ENCODE results near the gene ANO1.
A peak's percentile ranks its signal among the peaks of the same experiment; 100 is the strongest.

ANO1 gene

DNA sequence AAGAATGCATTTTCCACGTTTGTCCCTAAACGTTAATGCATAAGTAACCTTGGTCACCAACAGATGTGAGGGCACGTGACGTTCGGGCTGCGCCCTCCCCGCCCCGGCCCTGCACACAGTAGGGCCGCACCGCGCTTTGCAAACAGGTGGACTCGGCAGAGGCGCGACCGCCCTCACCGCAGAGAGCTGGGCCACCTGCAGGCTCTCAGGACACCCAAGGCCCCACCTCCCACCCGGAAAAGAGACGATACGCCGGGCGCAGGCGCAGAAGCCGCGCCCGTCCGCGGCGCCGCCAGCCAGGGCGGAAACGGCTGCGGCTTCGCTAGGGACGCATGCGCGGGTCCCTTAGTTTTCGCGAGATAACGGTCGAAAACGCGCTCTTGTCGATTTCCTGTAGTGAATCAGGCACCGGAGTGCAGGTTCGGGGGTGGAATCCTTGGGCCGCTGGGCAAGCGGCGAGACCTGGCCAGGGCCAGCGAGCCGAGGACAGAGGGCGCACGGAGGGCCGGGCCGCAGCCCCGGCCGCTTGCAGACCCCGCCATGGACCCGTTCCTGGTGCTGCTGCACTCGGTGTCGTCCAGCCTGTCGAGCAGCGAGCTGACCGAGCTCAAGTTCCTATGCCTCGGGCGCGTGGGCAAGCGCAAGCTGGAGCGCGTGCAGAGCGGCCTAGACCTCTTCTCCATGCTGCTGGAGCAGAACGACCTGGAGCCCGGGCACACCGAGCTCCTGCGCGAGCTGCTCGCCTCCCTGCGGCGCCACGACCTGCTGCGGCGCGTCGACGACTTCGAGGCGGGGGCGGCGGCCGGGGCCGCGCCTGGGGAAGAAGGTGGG lies 125.0 kb downstream of the ANO1 start, which contains the start of gene FADD:
TSS of gene FADD (plus strand) at position 377 of the 831 bp plus-strand sequence. CDS start at position 541, 164 bp downstream.
- peak; percentile 89 for ATAC-seq
- no peak for TF ChIP-seq ARNTL (CRISPR knock-in tag; IDR thresholded peaks at IDR 0.05; ENCODE audit: borderline replicate concordance, low read depth)
- TF ChIP-seq CREB5 (CRISPR knock-in tag; IDR thresholded peaks at IDR 0.05; ENCODE audit: low read depth) = no peak
- no peak for TF ChIP-seq CSDC2 (CRISPR knock-in tag; IDR thresholded peaks at IDR 0.05)
- no peak for TF ChIP-seq SNAI2 (CRISPR knock-in tag; IDR thresholded peaks at IDR 0.05)
- no peak for TF ChIP-seq ESRRG (CRISPR knock-in tag; IDR thresholded peaks at IDR 0.05)
- TF ChIP-seq TOX (CRISPR knock-in tag; IDR thresholded peaks at IDR 0.05; ENCODE audit: borderline replicate concordance) = no peak
- peak; percentile 64; the same call in 1 of the 2 replicates for TF ChIP-seq ZFP3 (CRISPR knock-in tag; IDR thresholded peaks at IDR 0.05)
- TF ChIP-seq PATZ1 (CRISPR knock-in tag; IDR thresholded peaks at IDR 0.05; ENCODE audit: borderline replicate concordance) = no peak

GRCh38 chr11:70203751-70204465 lies 125.8 kb downstream of the ANO1 start:
- TF ChIP-seq ZC3H10 (CRISPR knock-in tag; IDR thresholded peaks at IDR 0.05) = no peak
- no peak for TF ChIP-seq BACH2 (CRISPR knock-in tag; IDR thresholded peaks at IDR 0.05; ENCODE audit: borderline replicate concordance)
- no peak for TF ChIP-seq SNAI2 (CRISPR knock-in tag; IDR thresholded peaks at IDR 0.05)
- no peak for TF ChIP-seq PPARA (CRISPR knock-in tag; IDR thresholded peaks at IDR 0.05; ENCODE audit: borderline replicate concordance)
- no peak for TF ChIP-seq CSDC2 (CRISPR knock-in tag; IDR thresholded peaks at IDR 0.05)
- peak; percentile 72 for ATAC-seq

DNA sequence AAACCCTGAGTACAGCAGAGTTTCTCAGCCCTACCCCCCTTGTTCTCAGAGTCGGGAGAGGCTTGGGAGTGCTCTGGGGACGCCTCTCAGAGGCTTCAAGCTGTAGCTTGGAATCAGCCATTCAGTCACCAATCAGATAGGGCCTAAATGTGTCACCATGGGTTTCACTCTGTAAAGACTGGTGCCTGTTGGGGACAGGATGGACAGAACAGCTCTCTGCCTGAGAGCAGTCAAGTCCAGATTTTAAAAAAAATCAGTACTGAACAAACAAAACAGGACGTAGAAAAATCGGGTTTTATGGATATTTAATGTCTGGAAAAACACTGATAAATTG lies 126.3 kb downstream of the ANO1 start:
- no peak for ATAC-seq
- no peak for TF ChIP-seq TCF4 (CRISPR knock-in tag; IDR thresholded peaks at IDR 0.05; ENCODE audit: borderline replicate concordance)
- TF ChIP-seq CSDC2 (CRISPR knock-in tag; IDR thresholded peaks at IDR 0.05) = no peak
- TF ChIP-seq ZFP30 (CRISPR knock-in tag; IDR thresholded peaks at IDR 0.05) = no peak
- TF ChIP-seq CREB5 (CRISPR knock-in tag; IDR thresholded peaks at IDR 0.05; ENCODE audit: low read depth) = no peak
- TF ChIP-seq GLIS3 (CRISPR knock-in tag; IDR thresholded peaks at IDR 0.05) = no peak
- no peak for TF ChIP-seq ZNF70 (CRISPR knock-in tag; IDR thresholded peaks at IDR 0.05)
- TF ChIP-seq PPARA (CRISPR knock-in tag; IDR thresholded peaks at IDR 0.05; ENCODE audit: borderline replicate concordance) = no peak
- TF ChIP-seq ZNF8 (CRISPR knock-in tag; IDR thresholded peaks at IDR 0.05) = no peak
- TF ChIP-seq ZNF565 (CRISPR knock-in tag; conservative IDR thresholded peaks at IDR 0.05; ENCODE audit: low read depth) = no peak
- no peak for TF ChIP-seq ESRRG (CRISPR knock-in tag; IDR thresholded peaks at IDR 0.05)
- no peak for TF ChIP-seq ARNTL (CRISPR knock-in tag; IDR thresholded peaks at IDR 0.05; ENCODE audit: borderline replicate concordance, low read depth)
- no peak for TF ChIP-seq PATZ1 (CRISPR knock-in tag; IDR thresholded peaks at IDR 0.05; ENCODE audit: borderline replicate concordance)
- TF ChIP-seq TSHZ2 (CRISPR knock-in tag; IDR thresholded peaks at IDR 0.05) = no peak
- no peak for TF ChIP-seq OSR1 (CRISPR knock-in tag; IDR thresholded peaks at IDR 0.05)
- TF ChIP-seq SNAI2 (CRISPR knock-in tag; IDR thresholded peaks at IDR 0.05) = no peak
- TF ChIP-seq ZC3H10 (CRISPR knock-in tag; IDR thresholded peaks at IDR 0.05) = no peak
- no peak for TF ChIP-seq POU6F1 (CRISPR knock-in tag; IDR thresholded peaks at IDR 0.05; ENCODE audit: borderline replicate concordance, low read depth)
- no peak for TF ChIP-seq ZFP3 (CRISPR knock-in tag; IDR thresholded peaks at IDR 0.05)
- no peak for TF ChIP-seq TOX (CRISPR knock-in tag; IDR thresholded peaks at IDR 0.05; ENCODE audit: borderline replicate concordance)
- TF ChIP-seq, protein P1, sequence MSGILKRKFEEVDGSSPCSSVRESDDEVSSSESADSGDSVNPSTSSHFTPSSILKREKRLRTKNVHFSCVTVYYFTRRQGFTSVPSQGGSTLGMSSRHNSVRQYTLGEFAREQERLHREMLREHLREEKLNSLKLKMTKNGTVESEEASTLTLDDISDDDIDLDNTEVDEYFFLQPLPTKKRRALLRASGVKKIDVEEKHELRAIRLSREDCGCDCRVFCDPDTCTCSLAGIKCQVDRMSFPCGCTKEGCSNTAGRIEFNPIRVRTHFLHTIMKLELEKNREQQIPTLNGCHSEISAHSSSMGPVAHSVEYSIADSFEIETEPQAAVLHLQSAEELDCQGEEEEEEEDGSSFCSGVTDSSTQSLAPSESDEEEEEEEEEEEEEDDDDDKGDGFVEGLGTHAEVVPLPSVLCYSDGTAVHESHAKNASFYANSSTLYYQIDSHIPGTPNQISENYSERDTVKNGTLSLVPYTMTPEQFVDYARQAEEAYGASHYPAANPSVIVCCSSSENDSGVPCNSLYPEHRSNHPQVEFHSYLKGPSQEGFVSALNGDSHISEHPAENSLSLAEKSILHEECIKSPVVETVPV (CRISPR knock-in tag; IDR thresholded peaks at IDR 0.05) = no peak

Data from SK-N-SH treated with all-trans-retinoic acid at 6 μM for 48 hours (cell line).